NCI-H226 (cell line): ENCODE data around the gene SPG7.

Source experiments
- DNase-seq: peaks from one replicate; pipeline ENCODE4 v3.0.0-alpha.2; 2015

Gene SPG7

DNA sequence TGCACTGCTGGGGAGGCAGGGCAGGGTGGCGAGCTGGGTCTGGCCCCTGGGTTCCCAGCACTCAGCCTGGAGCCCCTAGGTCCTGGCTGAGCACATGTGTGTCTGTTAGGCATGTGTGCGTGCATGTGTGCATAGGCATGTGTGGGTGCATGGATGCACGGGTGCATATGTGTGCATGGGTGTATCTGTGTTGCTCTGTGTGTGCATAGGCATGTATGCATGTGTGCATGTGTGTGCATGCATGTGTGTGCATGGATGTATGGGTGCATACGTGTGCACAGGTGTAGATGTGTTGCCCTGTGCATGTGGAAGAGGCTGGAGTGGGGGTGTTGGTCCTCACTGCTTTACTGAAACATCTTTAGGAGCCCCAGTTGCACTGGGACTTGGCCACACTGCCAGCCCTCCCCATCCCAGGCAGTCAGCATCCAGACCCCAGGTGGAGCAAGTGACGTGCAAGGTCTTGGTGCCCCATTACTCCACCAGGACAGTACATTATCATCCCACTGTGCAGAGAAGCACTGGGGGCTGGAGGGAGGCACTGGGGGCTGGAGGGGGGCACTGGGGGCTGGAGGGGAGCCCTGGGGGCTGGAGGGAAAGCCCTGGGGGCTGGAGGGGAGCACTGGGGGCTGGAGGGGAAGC lies 94.9 kb downstream of the SPG7 start:
- no peak for DNase-seq

DNA sequence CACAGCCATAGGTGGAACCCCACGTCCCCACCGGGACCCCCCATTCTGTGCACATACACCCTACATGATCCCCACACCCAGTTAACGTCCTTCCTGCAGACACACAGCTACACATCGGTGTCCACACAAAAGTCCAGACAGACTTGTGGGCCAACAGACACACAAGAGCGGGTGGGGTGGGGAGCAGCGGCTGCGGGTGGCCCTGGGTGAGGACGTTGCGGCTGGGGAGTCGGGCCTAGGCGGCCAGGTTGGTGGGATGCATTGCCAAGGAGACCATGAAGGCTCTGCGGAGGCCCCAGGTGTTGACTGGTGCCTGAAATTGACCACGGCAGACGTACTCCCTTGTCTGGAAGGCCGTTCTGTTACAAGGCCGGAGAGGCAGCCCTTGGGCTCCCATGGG lies 96.6 kb downstream of the SPG7 start:
- DNase-seq: no peak

DNA sequence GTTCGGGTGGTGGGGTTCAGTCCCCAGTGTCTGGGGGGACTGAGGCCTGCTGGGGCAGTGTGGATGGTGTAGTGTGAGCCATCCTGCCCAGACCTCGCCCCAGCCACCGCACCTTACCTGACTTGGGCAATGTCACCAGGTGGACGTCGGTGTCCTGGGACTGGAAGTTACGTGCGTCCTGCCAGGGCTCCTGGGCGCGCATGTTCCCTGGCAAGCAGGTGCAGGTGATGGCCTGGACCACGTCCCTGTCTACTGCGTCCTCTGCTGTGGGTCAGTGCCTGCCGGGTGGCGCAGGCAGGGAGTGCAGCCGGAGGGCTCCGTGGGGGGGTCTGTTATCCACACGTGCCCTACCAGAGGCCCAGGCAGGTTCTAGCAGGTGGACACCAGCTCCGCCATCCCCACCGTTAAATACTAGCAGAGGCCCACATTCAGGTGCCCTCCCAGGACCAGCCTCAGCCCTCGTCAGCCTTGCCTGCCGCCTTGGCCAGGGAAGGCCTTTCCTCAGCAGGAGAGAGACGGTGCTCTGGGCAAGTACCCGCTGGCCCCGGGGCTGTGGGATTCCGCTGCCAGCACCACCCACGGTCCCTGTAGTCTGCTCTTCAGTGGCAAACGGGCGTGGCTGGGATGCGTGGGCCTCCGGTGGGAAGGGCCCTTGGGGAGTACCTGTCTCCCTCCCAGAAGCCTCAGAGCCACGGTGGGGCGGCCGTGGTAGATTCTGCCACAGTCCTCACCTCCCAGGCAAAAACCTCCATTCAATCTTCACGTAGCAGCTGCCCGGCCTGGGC lies 97.2 kb downstream of the SPG7 start:
- DNase-seq: no peak

DNA sequence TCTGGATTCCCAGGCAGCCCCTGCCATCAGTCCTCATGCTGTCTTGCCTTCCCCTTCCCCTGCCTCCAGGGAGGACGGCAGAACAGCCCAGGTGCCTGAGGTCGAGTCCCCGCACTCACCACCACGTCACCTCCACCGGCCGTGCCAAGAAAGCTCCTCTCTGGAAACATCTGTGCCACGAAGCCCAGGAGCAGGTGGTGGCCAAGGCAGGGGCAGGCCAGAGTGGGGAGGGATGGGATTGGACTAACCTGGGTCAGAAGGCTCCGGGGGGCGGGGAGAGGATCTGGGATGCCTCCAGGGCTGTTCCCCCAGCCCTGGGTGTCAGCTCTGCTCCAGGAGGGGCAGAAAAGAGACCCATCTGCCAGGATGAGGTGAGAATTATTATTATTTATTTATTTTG lies 97.8 kb downstream of the SPG7 start:
- no peak for DNase-seq
